Left ventricle myocardium superior (tissue), 1 donor: ENCODE data around the gene TRNT1. TPM values are rescaled to one million over a fixed set of nuclear protein-coding genes. Genes with fewer than 3 reads are reported as not detected.

Experiments used
- total RNA-seq: library from RNA; stranded (reverse); fragmentation: NEBNext Ultra II Directional; extraction: Animal tissue kit (Norgen Biotek cat#: 25700); gene quantifications from one replicate; pipeline ENCODE4 v1.2.1, GENCODE V29; 2021
- donor health status: DM: no; HTN: yes; CAD: no; lungs with severe emphysema.

The TRNT1 gene
- total RNA-seq, 1 donor from 2014 or later, result 12.6 TPM

Other genes starting within 250 kb of the TRNT1 start
- gene IL5RA, start 16.6 kb upstream of the TRNT1 start, total RNA-seq, result 0.17 TPM
- gene CRBN, start 52.8 kb downstream of the TRNT1 start, total RNA-seq, result 57.4 TPM